GM12892 (cell line): ENCODE results near the gene ACP4.
"Not testable (repeated sequence)": the region's sequence is repeated elsewhere in the genome, so short reads cannot be mapped to it uniquely, and the experiment has no call there.

Experiments
- DNase-seq: peaks from one replicate; pipeline ENCODE4 v3.0.0; 2011; ENCODE audit not compliant: insufficient read length
- FAIRE-seq: peaks from 2 replicates; lab custom pipeline; 2011; peaks lifted over from hg19 to GRCh38; lab: Jason Lieb, UNC
- POLR2A ChIP-seq: IDR thresholded peaks from 2 replicates; pipeline ENCODE4 v1.6.1; 2011; ENCODE audit warnings: low read depth, low read length, control low read depth
- POLR2AphosphoS5 ChIP-seq: IDR thresholded peaks from 2 replicates; pipeline ENCODE4 v1.6.1; 2011; ENCODE audit warnings: low read depth, low read length, control low read depth
- TAF1 ChIP-seq: IDR thresholded peaks from 2 replicates; pipeline ENCODE4 v1.6.1; 2011; ENCODE audit warnings: low read depth, mild to moderate bottlenecking, control low read depth, low read length, borderline replicate concordance

Gene ACP4

GRCh38 chr19:50764409-50764808 is 25.8 kb upstream of the ACP4 start:
- DNase-seq (no peak), FAIRE-seq (no peak)
- TF ChIP-seq POLR2A (no peak), POLR2AphosphoS5 (no peak), TAF1 (no peak)

- FAIRE-seq, DNase-seq: not testable (repeated sequence)
These were observed 23.5 kb upstream of the ACP4 start for GRCh38 chr19:50766746-50767145.

GRCh38 chr19:50767263-50767662 is 23.0 kb upstream of the ACP4 start:
- FAIRE-seq, result not testable (repeated sequence)

GRCh38 chr19:50768277-50768676 is 21.9 kb upstream of the ACP4 start:
- DNase-seq (no peak), FAIRE-seq (no peak)
- TF ChIP-seq POLR2A (no peak), POLR2AphosphoS5 (no peak), TAF1 (no peak)

More at GRCh38 chr19:50767263-50767662, 23.0 kb upstream of the ACP4 start:
- not testable (repeated sequence) for DNase-seq

- DNase-seq, FAIRE-seq: not testable (repeated sequence)
These were observed 20.1 kb upstream of the ACP4 start, which contains the start of gene GPR32 for GRCh38 chr19:50770164-50770563. Gene GPR32, plus strand, starts transcription at chr19:50770464. Its CDS starts 137 bp downstream, at chr19:50770601.

- DNase-seq, result no peak
- no peak for TF ChIP-seq POLR2A
- TF ChIP-seq TAF1, result no peak
- TF ChIP-seq POLR2AphosphoS5, result no peak
- FAIRE-seq, result no peak
These were observed 19.3 kb upstream of the ACP4 start for GRCh38 chr19:50770888-50771287.

GRCh38 chr19:50772476-50772875 is 17.7 kb upstream of the ACP4 start:
- no peak for TF ChIP-seq TAF1
- TF ChIP-seq POLR2AphosphoS5, result no peak
- TF ChIP-seq POLR2A, result no peak
- DNase-seq, result no peak
- no peak for FAIRE-seq

GRCh38 chr19:50772912-50773311 is 17.3 kb upstream of the ACP4 start:
- not testable (repeated sequence) for FAIRE-seq, DNase-seq

GRCh38 chr19:50773454-50773853 is 16.8 kb upstream of the ACP4 start:
- not testable (repeated sequence) for FAIRE-seq, DNase-seq

GRCh38 chr19:50776131-50776530 is 14.1 kb upstream of the ACP4 start:
- DNase-seq, result no peak
- no peak for FAIRE-seq
- no peak for TF ChIP-seq POLR2AphosphoS5
- TF ChIP-seq POLR2A, result no peak
- no peak for TF ChIP-seq TAF1

GRCh38 chr19:50777261-50777660 is 13.0 kb upstream of the ACP4 start:
- DNase-seq, result no peak
- no peak for FAIRE-seq
- TF ChIP-seq TAF1, result no peak
- TF ChIP-seq POLR2AphosphoS5, result no peak
- no peak for TF ChIP-seq POLR2A

GRCh38 chr19:50777830-50778303 is 12.3 kb upstream of the ACP4 start:
- no peak for DNase-seq
- FAIRE-seq, result no peak
- no peak for TF ChIP-seq TAF1
- TF ChIP-seq POLR2AphosphoS5, result no peak
- no peak for TF ChIP-seq POLR2A

GRCh38 chr19:50778906-50779430 is 11.2 kb upstream of the ACP4 start:
- TF ChIP-seq POLR2A, result no peak
- TF ChIP-seq TAF1, result no peak
- TF ChIP-seq POLR2AphosphoS5, result no peak
- no peak for FAIRE-seq
- DNase-seq, result no peak
